Measurements from ENCODE around the gene SNX1. TPM values are rescaled to one million over a fixed set of nuclear protein-coding genes. Genes with fewer than 3 reads are reported as not detected.
A peak's percentile ranks its signal among the peaks of the same experiment; 100 is the strongest.

The SNX1 gene
- total and polyA plus RNA-seq, 2 of the 13 experiments (the other 11 are each of a cell fraction or from before 2014, with no cell fraction given), result 29.3 to 60.1 TPM

DNA sequence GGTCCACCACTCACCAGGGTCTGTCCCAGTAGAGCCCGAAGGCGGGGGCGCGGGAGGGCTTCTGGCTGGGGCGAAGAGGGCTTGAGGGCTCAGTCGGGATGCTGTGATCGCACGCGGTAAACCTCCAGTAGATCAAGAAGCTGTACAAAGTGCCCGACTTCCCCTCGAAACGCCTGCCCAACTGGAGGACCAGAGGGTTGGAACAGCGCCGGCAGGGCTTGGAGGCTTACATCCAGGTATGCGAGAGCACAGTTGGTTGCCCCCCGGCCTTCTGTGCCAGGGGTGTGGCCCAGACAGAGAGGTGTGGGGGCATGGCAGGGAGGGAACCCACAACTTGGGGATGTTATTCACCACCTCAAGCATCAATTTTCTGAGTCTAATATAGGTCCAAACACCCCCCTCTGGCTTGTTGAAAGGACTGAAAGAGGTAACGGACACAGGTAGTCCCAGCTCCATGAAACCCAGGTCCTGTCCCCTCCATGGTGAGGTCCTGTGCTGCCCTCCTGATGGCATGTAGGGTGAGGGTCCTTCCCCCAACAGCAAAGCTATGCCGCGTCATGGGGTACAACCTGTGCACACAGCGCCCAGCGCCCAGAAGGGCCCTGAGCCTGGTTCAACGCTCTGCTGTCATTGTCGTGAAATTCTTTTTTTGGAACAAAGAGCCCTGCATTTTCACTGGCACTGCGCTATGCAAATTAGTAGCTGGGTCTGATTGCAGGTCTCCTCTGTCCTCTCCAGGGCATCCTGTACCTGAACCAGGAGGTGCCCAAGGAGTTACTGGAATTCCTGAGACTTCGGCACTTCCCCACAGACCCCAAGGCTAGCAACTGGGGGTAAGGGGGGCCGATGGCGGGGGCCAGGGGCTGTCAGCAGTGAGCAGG is 57.0 kb downstream of the SNX1 start:
- 60% methylated on average over 4 of the region's 27 CpGs for WGBS (ENCODE audit: low lambda C conversion rate)
- FAIRE-seq (no peak), ATAC-seq (peak; percentile 4), DNase-seq (ENCODE audit: low spot score) (no peak)
- in situ Hi-C loops (cut with HindIII; ENCODE audit: extremely low pct_ligation_motif_present, low pct_unique_long_range_greater_than_20kb), result loop anchor here (5.0 kb wide), 1 partner anchor 55 kb away; the partner anchor contains the start of gene SNX1
- peak overlapping the region; percentile 80 for H3K4me2 ChIP-seq (ENCODE audit: low read depth, low read length)
- ChIA-PET CTCF (ENCODE audit: low intra/inter-chr PET ratio, low total read pairs) (no interaction called here), POLR2A (interaction anchor here (2.0 to 4.1 kb wide), 3 partner anchors 10 to 81 kb away, joined by 7 to 52 read pairs (median 14); partner anchors contain the start of genes CIAO2A and PPIB)
- no peak overlapping the region for H3K27ac ChIP-seq (ENCODE audit: extremely low read length, insufficient read depth, low read length)
- peaks cover 27% of the 10 kb centered on the region for H4K20me1 ChIP-seq (ENCODE audit: insufficient read depth, low read length)
- intact Hi-C loops (cut with micrococcal nuclease; ENCODE audit: unreplicated experiment), result loop anchor here (2.0 kb wide), 1 partner anchor 56 kb away; no protein-coding TSS in a partner anchor
- H3K27me3 ChIP-seq (ENCODE audit: control insufficient read depth in 1 of 2, insufficient read depth in 2 of 2, low read length in 2 of 2), result no peaks in the 10 kb centered on the region
- no peak overlapping the region for H2AFZ ChIP-seq (ENCODE audit: low read length)
- TF ChIP-seq XRCC5 (optimal IDR thresholded peaks at IDR 0.05; ENCODE audit: low read length) (no peak), JUN (CRISPR knock-in tag; IDR thresholded peaks at IDR 0.05) (no peak), AKAP8 (CRISPR knock-in tag; IDR thresholded peaks at IDR 0.05) (no peak), ZNF614 (CRISPR knock-in tag; IDR thresholded peaks at IDR 0.05; ENCODE audit: borderline replicate concordance) (peak; percentile 94; the same call in 1 of the 2 replicates), CTCF (CRISPR knock-in tag; IDR thresholded peaks at IDR 0.05) (no peak), ZBTB38 (CRISPR knock-in tag; IDR thresholded peaks at IDR 0.05) (peak; percentile 62), RBFOX2 (IDR thresholded peaks at IDR 0.05; ENCODE audit: low read depth, low read length) (no peak), ZKSCAN5 (CRISPR knock-in tag; IDR thresholded peaks at IDR 0.05) (no peak), MLLT10 (CRISPR knock-in tag; IDR thresholded peaks at IDR 0.05) (no peak), PRPF4 (IDR thresholded peaks at IDR 0.05; ENCODE audit: low read depth, low read length, poor library complexity, severe bottlenecking) (peak; percentile 30), ZC3H13 (CRISPR knock-in tag; IDR thresholded peaks at IDR 0.05) (no peak), HDAC1 (CRISPR knock-in tag; IDR thresholded peaks at IDR 0.05) (peak; percentile 0; the same call in 1 of the 2 replicates)
- no peaks in the 10 kb centered on the region for H3K9me3 ChIP-seq (ENCODE audit: low read length)
- H3K9ac ChIP-seq (ENCODE audit: insufficient read depth, low read depth, low read length), result peak overlapping the region; percentile 72; the same call in 1 of the 2 replicates
- peaks cover 41% of the 10 kb centered on the region for H3K4me1 ChIP-seq (ENCODE audit: insufficient read depth, low read length)
- peak overlapping the region; percentile 80 to 90 (median 84) for H3K4me3 ChIP-seq (replicated peaks in 1 of 3; ENCODE audit: insufficient read depth in 1 of 3, low read depth in 2 of 3, low read length in 3 of 3)
- no peaks in the 10 kb centered on the region for H3K79me2 ChIP-seq (ENCODE audit: insufficient read depth, low read length)
- H3K36me3 ChIP-seq (replicated peaks in 1 of 2; ENCODE audit: control insufficient read depth in 1 of 2, insufficient read depth in 2 of 2, low read length in 2 of 2), result peaks cover 16 to 21% of the 10 kb centered on the region in 2 experiments
- TSS peak; percentile 38 for BruUV-seq (replicated peaks)

Measured in HepG2 (cell line).